Astrocyte of the spinal cord (primary cell): ENCODE results near the gene NANOGP8.

ENCODE experiments used
- DNase-seq: peaks from one replicate; pipeline ENCODE4 v3.0.0; 2011; ENCODE audit warnings: low read depth, low spot score
- H3K4me3 ChIP-seq: 2 replicates; pipeline ENCODE4 v1.5.1; 2011; ENCODE audit warnings: low read depth, mild to moderate bottlenecking, low read length, moderate library complexity
- CTCF ChIP-seq: IDR thresholded peaks from 2 replicates; pipeline ENCODE4 v1.5.1; 2012; ENCODE audit warnings: low read depth, mild to moderate bottlenecking, low read length, inconsistent platforms
- in situ Hi-C: cut with HindIII; loops from 2 replicates; pipeline ENCODE4 v1.10.0; 2017; ENCODE audit warnings: low sequenced_read_pairs

NANOGP8 gene

GRCh38 chr15:35071106-35071505 is 14.0 kb downstream of the NANOGP8 start:
- H3K4me3 ChIP-seq, result no peak overlapping the region
- no peak for DNase-seq
- no peak for TF ChIP-seq CTCF
- in situ Hi-C loops, result no loop called here

GRCh38 chr15:35068846-35069475 is 16.1 kb downstream of the NANOGP8 start:
- H3K4me3 ChIP-seq, result no peak overlapping the region
- in situ Hi-C loops, result no loop called here
- DNase-seq, result no peak
- no peak for TF ChIP-seq CTCF

- TF ChIP-seq CTCF, result no peak
- in situ Hi-C loops, result no loop called here
- no peak for DNase-seq
- H3K4me3 ChIP-seq, result no peak overlapping the region
Observed at GRCh38 chr15:35067496-35068347, 17.4 kb downstream of the NANOGP8 start.

- no peak for TF ChIP-seq CTCF
- H3K4me3 ChIP-seq, result no peak overlapping the region
- no peak for DNase-seq
- in situ Hi-C loops, result no loop called here
Observed at GRCh38 chr15:35066094-35066493, 19.0 kb downstream of the NANOGP8 start.

- no peak for DNase-seq
- no peak overlapping the region for H3K4me3 ChIP-seq
- no peak for TF ChIP-seq CTCF
- in situ Hi-C loops, result no loop called here
Observed at GRCh38 chr15:35064576-35065190, 20.4 kb downstream of the NANOGP8 start.

- DNase-seq, result no peak
- in situ Hi-C loops, result no loop called here
- TF ChIP-seq CTCF, result no peak
- no peak overlapping the region for H3K4me3 ChIP-seq
Observed at GRCh38 chr15:35062738-35063099, 22.4 kb downstream of the NANOGP8 start.
